WI38 (cell line): ENCODE results near the gene FRMD4A.

ENCODE experiments used
- H3K4me3 ChIP-seq: 2 replicates; pipeline ENCODE4 v1.5.1; 2011; ENCODE audit warnings: low read depth, mild to moderate bottlenecking, control low read depth, low read length
- CTCF ChIP-seq: IDR thresholded peaks from 2 replicates; pipeline ENCODE4 v1.5.1; 2012; ENCODE audit warnings: low read depth, mild to moderate bottlenecking, control low read depth, low read length

The FRMD4A gene

GRCh38 chr10:13617116-13617515 lies 713.6 kb downstream of the FRMD4A start:
- no peak for TF ChIP-seq CTCF
- H3K4me3 ChIP-seq: no peak overlapping the region

GRCh38 chr10:13615650-13616300 lies 714.9 kb downstream of the FRMD4A start:
- no peak for TF ChIP-seq CTCF
- no peak overlapping the region for H3K4me3 ChIP-seq

DNA sequence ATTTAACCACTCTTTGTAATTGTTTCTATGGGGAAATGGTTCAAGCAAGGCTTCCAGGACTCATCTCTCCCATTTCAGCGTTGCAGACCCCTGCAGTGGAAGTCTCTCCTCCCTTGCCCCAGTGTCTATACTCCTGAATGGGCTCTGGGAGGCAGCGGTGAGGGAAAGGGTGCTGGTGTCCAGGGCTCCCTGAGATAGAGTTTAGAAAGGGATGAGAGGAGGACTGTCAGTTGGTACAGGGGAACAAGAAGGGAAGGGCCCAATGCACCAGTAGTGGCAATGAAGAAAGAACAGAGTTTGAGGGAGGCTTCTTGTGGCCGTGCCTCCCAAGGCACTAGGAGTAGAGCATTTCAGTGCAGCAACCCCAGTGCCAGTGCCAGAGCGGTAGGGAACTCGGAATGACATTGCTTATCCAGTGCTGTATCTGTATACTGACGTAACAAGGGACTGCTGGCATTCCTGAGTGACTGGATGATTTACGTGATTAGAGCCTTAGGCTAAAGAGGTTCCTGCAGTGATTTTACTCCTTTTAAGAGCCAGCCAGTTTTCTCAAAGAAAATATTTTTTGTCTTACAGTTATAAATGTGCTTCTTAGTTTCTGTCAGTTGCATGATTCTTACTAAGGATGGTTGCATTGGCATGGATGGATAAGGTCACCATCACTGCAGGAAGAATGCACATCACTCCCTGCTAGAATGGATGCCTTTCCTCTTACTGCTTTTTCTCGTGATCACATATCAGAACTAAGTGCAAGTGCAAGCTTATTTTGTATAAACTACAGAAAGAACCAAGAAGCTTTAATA lies 716.0 kb downstream of the FRMD4A start:
- no peak overlapping the region for H3K4me3 ChIP-seq
- TF ChIP-seq CTCF: no peak

DNA sequence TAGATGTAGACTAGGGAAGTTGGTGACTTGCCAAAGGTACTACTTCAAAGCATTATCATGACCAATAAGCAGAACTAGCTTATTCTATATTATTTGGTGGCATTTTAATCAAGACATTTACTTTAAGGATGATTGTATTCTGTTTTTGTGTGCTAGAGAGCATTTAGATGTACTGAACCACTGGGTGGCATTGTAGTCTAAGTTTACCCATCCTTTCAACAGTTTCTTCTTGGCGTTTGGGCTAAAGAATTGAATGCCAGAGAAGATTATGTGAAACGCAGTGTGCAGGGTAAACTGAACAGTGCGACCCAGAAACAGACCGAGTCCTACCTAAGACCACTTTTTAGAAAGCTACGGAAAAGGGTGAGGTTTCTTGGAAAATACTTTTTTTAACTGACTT lies 717.2 kb downstream of the FRMD4A start:
- TF ChIP-seq CTCF: peak; percentile 27; the same call in 1 of the 2 replicates
- no peak overlapping the region for H3K4me3 ChIP-seq

DNA sequence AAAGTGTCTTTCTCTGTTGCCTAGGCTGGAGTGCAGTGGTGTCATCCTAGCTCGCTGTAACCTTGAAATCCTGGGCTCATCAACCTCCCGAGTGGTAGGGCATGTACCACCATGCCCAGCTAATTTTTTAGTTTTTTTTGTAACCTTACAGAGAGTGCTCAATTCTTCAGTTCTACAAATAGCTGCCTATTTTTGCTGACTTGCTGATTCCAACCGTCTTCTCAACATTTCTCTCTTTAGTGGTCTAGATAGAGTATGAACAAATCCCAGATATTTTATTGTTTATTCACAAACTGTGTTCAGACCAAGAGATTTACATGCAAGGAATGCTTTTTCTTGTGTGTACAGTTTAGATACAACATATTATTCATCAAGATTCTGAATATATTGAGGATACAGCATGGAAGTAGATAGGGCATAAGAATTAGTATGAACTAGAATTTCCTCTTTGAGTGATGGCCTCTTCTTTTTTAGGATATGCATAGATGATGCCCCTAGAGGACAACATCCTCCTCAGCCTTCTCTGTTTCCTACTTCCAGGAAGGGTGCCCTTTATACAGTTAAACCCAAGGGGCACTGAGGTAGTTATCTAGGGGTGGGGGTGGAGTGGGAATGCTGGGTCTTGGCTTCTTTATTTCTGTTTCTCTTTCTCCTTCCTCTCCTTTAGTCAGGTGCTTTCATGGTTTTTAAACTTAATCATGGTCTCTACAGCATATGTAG lies 717.9 kb downstream of the FRMD4A start:
- TF ChIP-seq CTCF: no peak

DNA sequence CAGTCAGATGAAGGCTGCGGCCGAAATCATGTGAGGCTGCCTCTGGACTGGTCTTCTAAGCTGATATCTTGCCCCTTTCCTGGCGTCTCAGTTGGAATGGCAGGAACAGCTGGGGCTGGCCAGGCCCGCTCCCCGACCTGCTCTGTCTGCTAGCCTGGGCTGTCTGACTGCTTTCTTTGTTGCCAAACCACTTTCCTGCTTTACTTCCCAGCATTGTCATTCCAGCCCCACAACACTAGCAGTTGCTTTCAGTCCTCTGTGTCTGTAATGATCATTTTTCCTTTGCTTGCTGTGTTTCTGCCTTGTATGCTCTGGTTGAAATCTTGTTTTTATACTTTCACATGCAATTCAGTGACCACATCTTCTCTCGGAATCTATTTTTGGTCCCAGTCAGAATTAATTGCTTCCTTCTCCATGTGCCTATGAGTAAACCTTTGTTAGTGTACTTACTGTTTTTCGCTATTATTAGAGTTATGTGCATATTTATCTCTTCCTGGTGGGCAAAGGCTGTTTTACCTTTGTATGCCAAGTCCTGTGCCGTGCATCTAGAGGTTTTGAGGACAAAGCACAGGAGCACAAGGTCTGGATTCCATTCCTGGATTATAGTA lies 722.4 kb downstream of the FRMD4A start:
- H3K4me3 ChIP-seq: no peak overlapping the region
- TF ChIP-seq CTCF: no peak

More for the DNA sequence above, 717.9 kb downstream of the FRMD4A start:
- no peak overlapping the region for H3K4me3 ChIP-seq
